Measurements from ENCODE around the gene ELL3. TPM values are rescaled to one million over a fixed set of nuclear protein-coding genes. Genes with fewer than 3 reads are reported as not detected.

The ELL3 gene
- total and polyA plus RNA-seq, 10 of the 15 experiments (the other 5 are each of a cell fraction or from before 2014, with no cell fraction given), result 12.9 to 30.3 (median 20.2) TPM

GRCh38 chr15:43824302-43825246 lies 47.8 kb upstream of the ELL3 start, which contains the start of gene MFAP1 (continued):
- TF ChIP-seq CUX1 (IDR thresholded peaks at IDR 0.05; ENCODE audit: insufficient replicate concordance, low read depth, low read length), result no peak
- no peak for TF ChIP-seq BCL11A (IDR thresholded peaks at IDR 0.05; ENCODE audit: low read depth, low read length)
- TF ChIP-seq CEBPB (IDR thresholded peaks at IDR 0.05; ENCODE audit: borderline replicate concordance in 1 of 2, low read depth in 2 of 2, low read length in 2 of 2), result no peak
- TF ChIP-seq SIX5 (IDR thresholded peaks at IDR 0.05; ENCODE audit: low read depth, low read length, severe bottlenecking), result no peak
- no peak for TF ChIP-seq ZBTB33 (IDR thresholded peaks at IDR 0.05)
- no peak for TF ChIP-seq NR2C2 (IDR thresholded peaks at IDR 0.05; ENCODE audit: borderline replicate concordance, control insufficient read depth, insufficient read length, low read depth)
- peak; percentile 94 for TF ChIP-seq NBN (IDR thresholded peaks at IDR 0.05)
- TF ChIP-seq PAX8 (IDR thresholded peaks at IDR 0.05), result no peak
- TF ChIP-seq SUPT20H (IDR thresholded peaks at IDR 0.05; ENCODE audit: borderline replicate concordance, control insufficient read depth, low read depth, low read length), result no peak
- TF ChIP-seq JUND (IDR thresholded peaks at IDR 0.05; ENCODE audit: low read depth, low read length), result no peak
- no peak for TF ChIP-seq PAX5 (IDR thresholded peaks at IDR 0.05; ENCODE audit: borderline replicate concordance, low read depth, low read length)
- TF ChIP-seq ZSCAN29 (IDR thresholded peaks at IDR 0.05), result no peak
- TF ChIP-seq IRF3 (IDR thresholded peaks at IDR 0.05), result no peak
- TF ChIP-seq EGR1 (IDR thresholded peaks at IDR 0.05; ENCODE audit: borderline replicate concordance in 1 of 2, low read depth in 2 of 2, low read length in 2 of 2), result 0 out of 3 replicates have a peak, but pooled peaks of 1 of the 2 experiments have one; percentile 27
- TF ChIP-seq TCF12 (IDR thresholded peaks at IDR 0.05; ENCODE audit: low read depth, low read length), result peak; percentile 63; the same call in 1 of the 2 replicates
- TF ChIP-seq CBFB (IDR thresholded peaks at IDR 0.05; ENCODE audit: low read depth), result peak; percentile 54; the same call in 1 of the 2 replicates
- no peak for TF ChIP-seq STAT3 (IDR thresholded peaks at IDR 0.05; ENCODE audit: low read depth, low read length)
- no peak for TF ChIP-seq TARDBP (IDR thresholded peaks at IDR 0.05; ENCODE audit: borderline replicate concordance)
- TF ChIP-seq MYB (IDR thresholded peaks at IDR 0.05; ENCODE audit: borderline replicate concordance, low read depth, low read length), result no peak
- no peak for TF ChIP-seq HSF1 (IDR thresholded peaks at IDR 0.05; ENCODE audit: low read depth, low read length)

Data from GM12878 (cell line).